ENCODE results near the gene KRT3. TPM values are rescaled to one million over a fixed set of nuclear protein-coding genes. Genes with fewer than 3 reads are reported as not detected.

Gene KRT3
- polyA plus RNA-seq, 4 donors = not detected

GRCh38 chr12:52828156-52828555, 32.2 kb upstream of the KRT3 start:
- DNase-seq (ENCODE audit: low read depth in 4 of 4, low spot score in 2 of 4) = no peak

DNA sequence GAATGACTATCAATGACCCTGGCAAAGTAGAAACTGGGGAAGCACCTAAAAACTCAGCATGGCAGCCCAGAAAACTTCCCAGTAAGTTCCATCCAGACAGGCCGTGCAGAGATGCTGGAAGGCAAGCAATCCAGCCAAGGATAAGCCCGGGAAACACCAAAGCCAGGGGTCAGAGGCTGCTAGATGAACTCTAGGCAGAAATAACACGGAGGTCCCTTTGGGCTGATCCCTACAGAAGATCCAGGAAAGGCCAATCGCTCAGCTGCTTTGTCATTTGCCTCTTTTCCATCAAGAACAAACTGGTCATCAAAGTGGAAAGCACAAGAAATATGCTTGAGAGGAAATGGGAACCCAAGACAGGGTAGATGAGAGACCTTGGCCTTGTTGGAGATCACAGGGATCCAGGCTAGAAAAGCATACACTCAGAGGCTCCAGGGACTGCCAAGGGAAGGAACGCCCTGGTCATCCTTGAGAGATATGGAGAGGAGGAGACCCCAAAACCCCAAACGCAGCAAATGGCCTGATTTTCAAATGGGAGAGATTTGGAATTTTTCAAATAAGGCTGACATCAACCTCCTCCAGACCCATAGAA, 31.7 kb upstream of the KRT3 start:
- DNase-seq (ENCODE audit: low read depth in 4 of 4, low spot score in 2 of 4) = no peak

DNA sequence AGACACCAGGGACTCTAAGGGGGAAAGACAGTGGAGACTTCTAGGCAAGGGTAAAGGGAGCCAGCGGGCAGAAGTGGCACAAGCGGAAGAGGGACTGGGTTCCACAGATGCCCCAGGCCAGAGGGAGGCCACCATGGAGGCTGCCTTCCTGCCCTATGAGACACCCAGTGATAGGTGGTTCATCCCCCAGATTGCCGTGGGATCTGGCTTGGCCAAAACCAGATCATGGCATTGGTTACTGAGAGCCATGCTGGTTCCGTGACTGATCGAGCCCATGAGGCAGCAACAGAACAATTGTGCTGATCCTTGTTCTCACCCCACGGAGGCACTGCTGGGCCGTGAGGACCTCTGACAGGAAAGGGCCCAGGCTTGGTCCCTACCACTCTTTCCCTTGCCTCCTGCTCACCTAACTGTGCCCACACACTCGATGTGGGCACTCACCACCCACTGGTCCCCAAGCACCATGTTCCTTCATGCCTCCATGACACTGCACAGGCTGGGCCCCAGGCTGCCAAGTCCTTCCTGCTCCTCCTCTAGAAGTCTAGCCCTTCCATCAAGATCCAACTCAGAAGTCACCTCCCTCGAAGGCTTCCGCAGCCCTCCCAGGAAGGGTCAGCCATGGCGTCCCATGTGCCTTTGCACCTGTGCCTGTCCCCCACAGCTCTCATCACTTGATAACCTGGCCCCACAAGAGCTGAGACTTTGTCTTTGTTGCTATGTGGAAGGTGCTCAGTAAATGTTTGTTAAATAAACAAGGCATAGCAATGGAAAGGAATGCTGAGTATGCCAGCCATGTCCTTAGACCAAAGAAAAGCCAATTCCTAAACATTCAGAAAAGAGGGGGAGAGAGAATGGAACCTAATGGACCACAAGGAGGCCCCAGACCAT, 30.9 kb upstream of the KRT3 start:
- DNase-seq (ENCODE audit: low read depth in 4 of 4, low spot score in 2 of 4) = no peak

- DNase-seq (ENCODE audit: low read depth in 4 of 4, low spot score in 2 of 4) = no peak
These were observed 30.0 kb upstream of the KRT3 start for GRCh38 chr12:52825961-52826360.

DNA sequence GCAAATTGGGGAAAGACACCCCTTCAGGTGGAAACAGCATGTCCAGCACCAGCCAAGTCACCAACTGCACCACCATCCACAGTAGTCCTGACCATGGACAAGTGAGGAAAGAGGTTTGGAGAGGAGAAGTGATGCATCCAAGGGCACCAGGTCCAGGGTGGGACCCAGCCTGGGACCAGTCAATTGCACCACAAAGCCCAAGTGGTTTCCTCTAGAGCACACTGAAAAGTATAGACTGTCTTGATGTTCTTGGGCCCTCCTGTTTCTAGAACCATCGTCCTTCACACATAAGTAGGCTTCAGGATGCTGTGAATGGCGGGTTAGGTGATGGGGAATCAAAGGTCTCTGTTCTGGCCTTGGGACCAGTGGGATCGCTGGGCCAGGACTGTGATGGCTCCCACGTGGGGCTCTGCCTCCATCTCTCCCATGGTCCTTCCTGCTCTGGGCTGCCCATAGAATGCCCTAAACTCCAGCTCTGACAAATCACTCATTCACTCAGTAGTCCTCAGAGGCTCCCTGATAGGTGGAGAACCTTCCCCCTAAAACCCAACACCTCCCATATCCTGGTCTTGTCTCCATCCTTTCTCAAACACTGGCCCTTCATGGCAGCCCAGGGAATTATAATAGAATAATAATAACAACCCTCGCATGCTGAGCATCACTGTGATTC, 29.0 kb upstream of the KRT3 start:
- no peak for DNase-seq (ENCODE audit: low read depth in 4 of 4, low spot score in 2 of 4)

DNA sequence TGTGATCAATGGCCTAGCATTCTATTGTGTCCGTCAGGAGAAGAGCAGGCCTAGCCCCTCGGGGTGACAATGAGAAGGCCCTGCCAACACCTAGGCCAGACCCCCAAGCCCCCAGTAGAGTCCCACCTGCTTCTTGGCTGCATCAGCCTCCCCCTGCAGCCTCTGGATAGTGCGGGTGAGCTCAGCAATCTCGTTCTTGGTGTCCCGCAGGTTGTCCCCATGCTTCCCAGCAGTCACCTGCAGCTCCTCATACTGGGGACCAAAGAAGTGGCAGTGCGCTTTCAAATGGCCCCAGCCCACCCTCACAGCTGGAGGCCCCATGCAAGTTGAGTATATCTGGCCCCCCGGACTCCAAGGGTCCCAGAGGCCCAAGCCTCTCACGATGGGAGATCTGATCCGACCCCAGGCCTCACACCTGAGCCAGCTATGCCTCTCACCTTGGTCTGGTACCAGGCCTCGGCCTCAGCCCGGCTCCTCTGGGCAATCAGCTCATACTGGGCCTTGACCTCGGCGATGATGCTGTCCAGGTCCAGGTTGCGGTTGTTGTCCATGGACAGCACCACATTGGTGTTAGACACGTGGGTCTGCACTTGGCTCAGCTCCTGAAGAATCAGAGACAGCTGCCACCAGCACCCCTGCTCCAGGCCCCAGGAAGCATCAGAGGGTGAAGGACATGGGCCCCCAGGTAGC, 28.0 kb upstream of the KRT3 start:
- no peak for DNase-seq (ENCODE audit: low read depth in 4 of 4, low spot score in 2 of 4)

- DNase-seq (ENCODE audit: low read depth in 4 of 4, low spot score in 2 of 4) = no peak
These were observed 27.0 kb upstream of the KRT3 start for GRCh38 chr12:52822771-52823510.

DNA sequence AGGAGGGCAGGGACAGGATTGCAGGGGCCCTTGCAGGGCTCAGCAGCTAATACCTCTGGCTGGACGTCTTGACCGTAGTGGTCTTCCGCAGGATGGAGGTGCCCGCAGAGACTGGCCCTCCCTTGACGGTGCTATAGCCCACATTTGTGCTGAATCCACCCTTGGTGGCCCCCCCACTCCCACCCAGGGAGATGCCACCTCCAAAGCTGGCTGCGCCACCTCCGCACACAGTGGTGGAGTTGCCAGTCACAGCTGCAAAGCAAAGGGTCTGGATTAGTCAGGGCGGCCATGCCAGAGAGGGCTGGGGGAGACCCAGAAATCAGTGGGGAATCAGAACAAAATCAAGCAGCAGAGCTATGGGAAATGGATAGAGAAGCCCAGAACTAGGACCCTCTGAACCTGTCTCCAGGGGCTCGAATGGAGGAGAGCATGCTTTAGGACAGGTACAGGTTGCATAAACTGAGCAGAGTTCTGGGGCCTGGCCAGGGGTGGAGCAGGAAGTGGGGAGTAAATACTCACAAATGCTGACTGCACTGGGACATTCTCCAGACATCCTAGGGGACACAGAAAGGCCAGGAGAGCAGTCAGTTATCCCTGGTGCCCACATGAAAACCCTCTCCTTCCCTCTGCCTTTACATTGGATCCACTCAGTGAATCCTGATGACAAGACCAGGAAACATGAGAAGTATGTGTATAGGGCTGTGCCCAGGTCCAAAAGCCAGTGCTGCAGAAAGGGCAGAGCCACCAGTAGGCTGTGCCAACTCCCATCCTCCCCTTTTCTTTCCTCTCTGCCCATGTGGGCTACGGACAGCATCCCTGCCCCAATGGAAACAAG, 26.1 kb upstream of the KRT3 start:
- no peak for DNase-seq (ENCODE audit: low read depth in 4 of 4, low spot score in 2 of 4)

- DNase-seq (ENCODE audit: low read depth in 4 of 4, low spot score in 2 of 4) = no peak
These were observed 25.3 kb upstream of the KRT3 start for GRCh38 chr12:52821071-52821730.

DNA sequence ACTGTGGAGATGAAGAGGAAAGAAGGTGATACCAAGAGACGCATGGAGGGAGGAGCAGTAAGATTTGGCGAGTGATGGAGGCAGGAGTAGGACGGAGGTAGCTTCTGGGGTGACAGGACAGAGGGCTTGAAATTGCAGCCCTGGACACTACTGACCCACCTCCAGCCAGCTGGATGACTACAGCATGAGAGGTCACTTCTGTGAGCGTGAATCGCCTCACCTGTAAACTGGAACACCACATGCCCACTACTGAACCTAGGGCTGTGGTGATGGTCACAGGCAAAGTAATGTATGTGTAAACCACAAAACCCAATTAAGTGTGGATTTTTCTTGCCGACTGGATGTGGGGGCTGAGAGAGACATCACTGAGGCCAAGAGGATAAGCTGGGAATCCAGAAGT, 24.6 kb upstream of the KRT3 start:
- DNase-seq (ENCODE audit: low read depth in 4 of 4, low spot score in 2 of 4) = no peak

DNA sequence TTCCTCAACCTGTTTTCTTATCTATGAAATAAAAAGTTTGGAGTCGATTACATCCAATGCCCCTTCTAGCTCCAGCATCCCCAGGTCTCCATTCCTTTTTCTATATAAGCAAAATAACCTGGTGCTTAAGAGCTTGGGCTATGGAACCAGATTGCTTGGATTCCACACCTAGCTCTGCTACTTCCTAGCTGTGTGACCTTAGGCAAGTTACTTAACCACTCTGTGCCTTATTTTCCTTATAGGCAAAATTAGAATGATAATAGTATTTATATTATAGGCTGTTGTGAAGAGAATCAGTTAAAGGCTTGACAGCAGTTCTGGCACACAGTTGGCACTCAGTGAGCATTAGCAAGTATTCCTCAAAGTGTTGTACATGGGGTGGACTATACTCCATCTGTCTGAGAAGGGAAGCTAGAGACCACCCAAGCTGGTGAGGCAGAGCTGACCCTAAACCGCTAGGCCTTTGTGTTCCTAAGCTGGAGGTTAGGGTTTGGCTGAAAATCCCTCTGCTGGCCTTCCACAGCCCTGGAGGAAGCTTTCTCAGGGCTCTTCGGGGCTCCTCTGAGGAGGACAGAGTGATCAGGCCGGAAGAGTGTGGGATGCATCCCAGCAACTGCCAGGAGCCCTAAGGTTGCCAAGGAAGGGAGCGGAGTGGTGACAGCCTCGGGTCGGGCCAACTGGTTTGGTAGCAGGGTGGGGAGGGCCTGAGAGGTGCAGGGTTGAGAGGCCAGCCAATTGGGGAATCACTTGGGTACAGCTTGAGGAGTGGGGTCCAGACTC, 24.0 kb upstream of the KRT3 start:
- no peak for DNase-seq (ENCODE audit: low read depth in 4 of 4, low spot score in 2 of 4)

DNA sequence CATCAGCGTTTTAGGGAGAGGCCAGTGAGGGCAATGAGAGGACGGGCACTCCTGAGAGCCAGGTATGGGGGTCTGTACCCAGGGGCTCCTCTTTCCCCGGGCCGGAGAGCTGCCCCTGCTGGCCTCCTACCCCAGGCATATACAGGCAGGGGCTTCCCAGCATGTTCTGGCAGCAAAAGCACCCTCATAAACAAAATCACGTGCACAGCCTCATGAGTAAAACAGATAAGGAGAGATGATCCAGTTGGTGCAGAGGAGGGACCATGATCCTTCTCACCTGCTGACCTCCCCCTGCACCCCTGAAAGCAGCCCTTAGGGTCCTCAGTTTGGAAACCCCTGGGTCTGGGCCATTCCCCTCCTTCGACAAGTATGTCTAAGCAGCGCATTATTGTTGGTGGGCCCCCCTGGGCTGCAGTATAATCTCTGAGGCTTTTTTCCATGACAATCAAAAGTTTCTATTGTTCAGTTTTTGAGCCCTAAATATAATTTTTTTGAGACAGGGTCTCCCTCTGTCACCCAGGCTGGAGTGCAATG, 23.0 kb upstream of the KRT3 start:
- DNase-seq (ENCODE audit: low read depth in 4 of 4, low spot score in 2 of 4) = no peak

DNA sequence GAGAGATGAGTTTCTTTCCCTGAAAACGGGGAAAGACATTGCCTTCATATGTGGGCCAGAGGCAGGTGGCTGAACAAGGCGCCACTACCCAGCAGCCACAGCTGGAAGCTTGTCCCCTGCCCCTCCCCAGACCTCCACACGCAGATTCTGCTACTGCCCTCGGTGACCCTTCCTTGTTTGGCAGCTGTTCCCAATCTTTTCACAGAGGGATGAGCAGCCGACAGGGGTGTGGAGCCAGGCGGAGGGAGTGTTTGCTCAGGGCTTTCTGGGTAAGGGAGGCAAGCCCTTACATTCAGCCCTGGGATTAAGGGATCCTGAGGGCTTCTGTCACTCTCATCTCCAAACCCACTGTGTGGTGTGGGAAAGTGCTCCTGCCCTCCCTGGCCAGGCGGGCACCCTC, 22.5 kb upstream of the KRT3 start:
- DNase-seq (ENCODE audit: low read depth in 4 of 4, low spot score in 2 of 4) = peak in 1 of 4 donors; percentile 15

- DNase-seq (ENCODE audit: low read depth in 4 of 4, low spot score in 2 of 4) = no peak
These were observed 21.9 kb upstream of the KRT3 start for GRCh38 chr12:52817699-52818238.

DNA sequence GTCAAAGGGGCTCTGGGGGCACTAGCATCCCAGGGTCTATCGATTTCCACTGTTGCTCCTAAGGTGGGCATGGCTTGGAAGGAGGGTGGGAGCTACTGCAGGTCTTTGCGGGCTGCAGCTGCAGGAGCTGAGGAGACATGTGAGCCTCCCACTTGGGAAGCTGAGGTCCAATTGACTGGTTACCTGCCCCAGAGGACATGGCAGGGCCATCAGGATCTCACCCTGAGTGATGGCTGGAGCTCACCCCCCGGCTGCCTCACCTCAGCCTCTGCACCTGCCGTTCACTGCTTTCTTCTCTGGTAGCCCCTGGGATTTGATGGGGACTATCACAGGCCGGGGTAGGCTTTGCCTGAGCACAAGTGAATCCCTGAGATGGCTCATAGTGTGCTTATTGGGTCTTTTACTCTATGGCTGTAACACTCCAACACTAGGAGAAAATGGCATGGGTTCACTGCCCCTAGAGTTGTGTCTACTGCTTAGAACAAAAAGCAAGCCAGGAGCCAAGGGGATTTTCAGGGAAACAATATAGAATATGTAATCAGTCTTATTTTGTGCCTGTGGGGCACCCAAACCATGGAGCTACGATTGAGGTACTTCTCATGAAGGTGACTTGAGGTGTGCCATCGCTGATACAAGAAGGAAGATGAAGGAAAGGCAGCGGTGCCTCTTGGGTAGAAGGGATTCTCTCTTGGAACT, 21.2 kb upstream of the KRT3 start:
- DNase-seq (ENCODE audit: low read depth in 4 of 4, low spot score in 2 of 4) = no peak

- no peak for DNase-seq (ENCODE audit: low read depth in 4 of 4, low spot score in 2 of 4)
These were observed 20.0 kb upstream of the KRT3 start for GRCh38 chr12:52815676-52816588.
